GM21529 (cell line): ENCODE results near the gene VILL.
"Not testable (repeated sequence)": the region's sequence is repeated elsewhere in the genome, so short reads cannot be mapped to it uniquely, and the experiment has no call there.

ENCODE experiments used
- ATAC-seq: cut with Tn5 transposase; IDR thresholded peaks from one replicate; pipeline ENCODE4 v1.9.1; 2021; ENCODE audit not compliant: unreplicated experiment

The VILL gene

DNA sequence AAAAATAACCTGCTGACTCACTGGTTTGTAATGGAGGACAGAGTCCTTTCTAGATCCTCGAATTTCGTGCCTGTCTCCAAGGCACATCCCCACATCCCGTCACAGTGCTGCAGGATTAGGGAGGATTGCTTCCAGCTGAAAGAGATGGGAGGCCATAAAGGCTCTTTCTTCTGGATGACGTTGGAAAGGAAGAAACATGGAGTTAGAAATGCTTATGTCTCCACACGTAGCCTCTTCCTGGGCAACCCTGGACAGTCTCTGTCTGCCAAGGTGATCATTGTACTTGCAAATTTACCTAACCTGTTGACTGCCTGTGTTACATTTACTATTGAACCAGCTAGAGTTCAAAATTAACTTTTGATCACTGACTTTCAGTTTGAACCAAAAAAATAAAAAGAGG lies 27.6 kb upstream of the VILL start:
- ATAC-seq = no peak

DNA sequence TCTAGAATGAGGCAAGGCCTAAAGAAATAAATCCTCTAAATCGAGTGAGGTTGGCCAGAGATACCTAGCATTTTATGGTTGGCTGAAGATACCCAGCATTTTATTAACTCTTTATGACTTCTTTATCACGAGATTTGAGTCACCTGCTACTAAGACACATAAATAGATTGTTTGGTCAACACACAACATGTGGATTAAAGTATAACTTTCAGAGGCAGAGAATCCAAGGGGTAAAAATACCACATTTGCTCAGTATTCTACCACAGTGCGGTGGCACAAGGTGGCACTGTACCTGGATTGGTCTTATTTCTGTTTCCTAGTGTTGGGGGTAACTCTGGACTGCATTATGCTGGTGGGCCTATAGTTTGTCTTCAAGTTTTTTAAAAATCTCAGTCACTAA lies 27.0 kb upstream of the VILL start:
- no peak for ATAC-seq

DNA sequence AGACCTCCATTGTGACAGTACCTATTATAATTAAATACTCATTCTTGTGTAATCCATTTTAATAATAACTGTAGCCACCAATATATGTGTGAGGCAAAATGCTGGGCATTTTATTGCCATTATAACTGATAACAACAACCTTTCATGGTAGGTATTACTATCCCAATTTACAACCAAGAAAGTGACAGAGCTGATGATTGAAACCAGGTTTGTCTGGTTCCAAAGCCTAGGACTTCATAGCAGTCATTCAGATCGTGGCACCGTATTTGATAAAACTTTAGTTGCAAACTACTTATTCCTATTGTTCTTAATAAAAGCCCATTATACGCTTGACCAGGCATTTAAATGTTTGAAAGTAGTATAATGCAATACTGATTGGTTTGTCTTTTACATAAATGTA lies 26.4 kb upstream of the VILL start:
- ATAC-seq = no peak

DNA sequence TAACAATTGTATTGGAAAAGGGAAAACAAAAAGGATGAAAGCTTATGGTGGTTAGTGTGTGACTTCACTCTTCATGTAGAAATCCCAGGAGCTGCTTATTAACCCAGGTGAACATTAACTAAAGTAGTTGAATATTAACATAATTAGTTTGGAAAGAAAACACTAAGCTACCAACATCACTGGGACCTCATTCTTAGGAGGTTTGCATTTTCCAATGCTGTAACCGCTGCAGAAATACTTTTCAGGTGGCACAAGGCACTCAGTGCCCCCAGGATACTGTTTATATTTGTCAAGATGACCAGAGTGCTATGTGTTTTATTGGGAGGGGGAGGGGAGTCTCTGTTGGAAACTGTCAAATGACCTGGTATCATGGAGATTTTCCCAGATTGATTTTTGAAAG lies 25.9 kb upstream of the VILL start:
- no peak for ATAC-seq

DNA sequence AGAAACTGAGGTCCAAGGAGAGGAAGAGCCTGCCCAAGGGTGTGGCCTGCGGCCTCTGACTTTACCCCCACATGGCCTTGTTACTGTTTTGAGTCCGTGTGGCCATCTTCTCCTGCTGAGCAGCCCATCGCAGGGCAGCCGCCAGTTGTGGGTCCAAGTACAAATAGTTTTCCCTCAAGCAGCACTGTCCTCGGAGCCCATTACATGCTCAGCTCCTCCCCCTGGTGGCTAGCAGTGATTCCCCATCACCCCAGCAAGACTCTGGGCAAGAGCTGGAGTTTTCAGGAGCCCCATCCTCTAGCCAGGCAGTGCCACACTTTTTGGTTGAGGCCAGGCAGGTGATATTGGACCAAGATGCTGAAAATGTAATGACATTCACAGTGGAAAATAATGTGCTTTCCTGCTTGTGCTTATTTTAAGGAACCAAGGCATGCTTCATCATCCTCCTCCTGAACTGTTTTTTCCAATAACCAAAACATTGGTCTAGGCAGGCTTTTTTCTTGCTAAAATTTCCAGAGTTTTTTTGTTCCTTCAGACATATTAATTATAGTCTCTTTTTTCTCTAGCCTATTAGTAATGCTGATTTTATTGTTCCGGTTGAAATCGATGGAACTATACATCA lies 23.2 kb upstream of the VILL start:
- peak; percentile 80 for ATAC-seq

DNA sequence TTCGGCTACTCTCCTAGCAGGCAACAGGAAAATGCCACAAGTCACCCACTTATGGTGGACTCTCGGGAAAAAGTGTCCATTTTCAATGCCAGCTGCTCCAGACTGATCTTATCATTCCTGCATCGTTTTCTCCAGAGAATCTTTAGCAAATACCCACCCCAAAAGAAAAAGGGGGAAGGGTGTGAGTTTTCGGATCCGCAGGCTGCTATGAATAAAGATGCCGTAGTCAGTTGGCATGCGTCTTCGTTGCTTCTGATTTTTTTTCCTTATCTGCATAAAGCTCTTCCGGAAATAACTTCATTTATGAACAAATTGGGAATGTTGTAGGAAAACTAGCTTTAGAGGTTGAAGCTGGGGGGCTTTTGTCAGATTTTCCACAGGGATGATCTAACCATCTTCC lies 22.4 kb upstream of the VILL start:
- no peak for ATAC-seq

DNA sequence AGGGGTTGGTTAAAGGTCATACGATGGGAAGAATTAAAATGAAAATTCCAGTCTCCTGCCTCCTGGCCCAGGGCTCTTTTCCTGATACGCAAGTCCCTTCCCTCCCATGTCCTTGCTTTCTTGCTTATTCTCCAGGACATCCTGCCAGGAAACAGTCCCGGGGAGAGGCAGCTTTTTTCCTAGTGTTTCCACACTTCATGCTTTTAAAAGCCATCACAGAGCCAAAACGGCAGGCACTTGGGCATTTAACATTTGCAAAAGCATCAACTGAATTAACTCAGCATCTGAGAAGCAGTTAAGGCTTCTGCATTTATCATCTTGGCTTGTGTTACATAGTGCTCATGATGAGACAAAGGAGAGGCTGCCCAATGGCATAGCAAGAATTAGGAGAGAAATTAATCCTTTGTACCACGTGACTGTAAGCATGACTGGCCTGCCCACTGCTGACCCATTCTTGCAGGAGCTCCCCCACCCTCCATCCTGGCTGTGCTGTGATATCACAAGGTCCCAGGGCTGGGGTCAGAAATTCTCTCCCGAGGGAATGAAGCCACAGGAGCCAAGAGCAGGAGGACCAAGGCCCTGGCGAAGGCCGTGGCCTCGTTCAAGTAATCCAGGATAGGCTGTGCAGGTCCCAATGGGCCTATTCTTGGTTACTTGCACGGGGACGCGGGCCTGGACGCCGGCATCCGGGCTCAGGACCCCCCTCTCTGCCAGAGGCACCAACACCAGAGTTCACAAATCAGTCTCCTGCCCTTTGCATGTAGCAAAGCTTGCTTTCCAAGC lies 21.6 kb upstream of the VILL start:
- ATAC-seq = no peak

DNA sequence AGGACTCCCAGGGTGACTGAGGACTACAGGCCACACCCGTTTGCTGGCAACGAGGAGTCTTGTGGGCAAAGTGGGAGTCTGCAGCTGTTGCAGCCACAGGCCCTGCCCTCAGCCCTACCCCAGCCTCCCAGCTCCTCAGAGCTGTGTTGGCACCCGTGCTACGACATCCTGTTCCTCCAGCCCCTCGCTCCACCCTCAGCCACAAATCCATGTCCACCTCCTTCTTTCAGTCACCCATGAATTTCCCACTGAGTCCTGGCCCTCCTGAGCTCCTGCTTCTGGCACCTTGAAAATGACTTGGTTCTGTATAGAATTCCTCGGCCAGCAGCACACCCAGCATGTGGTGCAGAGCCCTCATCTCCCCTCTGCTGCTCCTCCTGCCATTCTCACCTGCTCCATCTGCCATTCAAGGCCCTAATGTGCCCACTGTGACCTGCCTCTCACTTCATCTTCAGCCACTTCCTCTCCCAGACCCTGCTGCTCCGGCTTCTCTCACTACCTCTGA lies 20.9 kb upstream of the VILL start:
- ATAC-seq = no peak

DNA sequence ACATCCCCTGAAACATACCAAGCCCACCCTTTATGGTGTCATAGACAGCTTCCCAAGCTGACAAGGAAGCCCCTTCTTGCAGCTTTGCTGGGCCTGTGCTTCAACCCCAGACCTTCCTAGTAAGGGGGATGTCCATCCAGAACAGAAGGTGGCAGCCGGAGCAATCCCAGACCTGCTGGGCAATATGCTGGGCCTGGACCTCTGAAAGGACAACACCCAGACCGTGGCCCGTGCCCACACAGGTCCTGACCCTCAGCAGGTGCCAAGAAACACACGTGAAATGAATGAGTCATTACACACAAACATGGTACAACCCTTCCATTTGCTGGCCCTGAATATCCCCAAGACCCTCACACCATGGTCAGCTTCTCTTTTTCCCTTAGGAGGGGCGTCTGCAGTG lies 19.8 kb upstream of the VILL start:
- ATAC-seq = no peak

DNA sequence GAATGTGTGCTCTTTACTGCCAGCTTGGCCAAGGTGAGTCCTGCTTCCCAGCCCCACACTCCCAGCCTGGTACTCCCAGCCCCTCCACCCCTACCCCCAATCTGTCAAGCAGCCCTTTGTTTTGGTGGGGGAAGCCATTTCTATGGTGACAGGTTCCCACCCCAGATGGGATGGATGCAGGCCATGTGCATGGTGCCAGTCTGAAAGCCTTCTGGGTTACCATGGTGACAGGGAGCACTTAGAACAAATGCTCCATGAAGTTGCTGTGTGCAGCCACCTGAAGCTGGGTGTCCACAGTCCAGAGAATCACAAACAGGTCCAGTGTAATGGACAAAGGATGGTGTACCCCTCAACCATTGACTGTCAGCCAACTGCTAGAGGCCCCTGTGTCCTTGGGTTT lies 19.1 kb upstream of the VILL start:
- ATAC-seq = no peak

DNA sequence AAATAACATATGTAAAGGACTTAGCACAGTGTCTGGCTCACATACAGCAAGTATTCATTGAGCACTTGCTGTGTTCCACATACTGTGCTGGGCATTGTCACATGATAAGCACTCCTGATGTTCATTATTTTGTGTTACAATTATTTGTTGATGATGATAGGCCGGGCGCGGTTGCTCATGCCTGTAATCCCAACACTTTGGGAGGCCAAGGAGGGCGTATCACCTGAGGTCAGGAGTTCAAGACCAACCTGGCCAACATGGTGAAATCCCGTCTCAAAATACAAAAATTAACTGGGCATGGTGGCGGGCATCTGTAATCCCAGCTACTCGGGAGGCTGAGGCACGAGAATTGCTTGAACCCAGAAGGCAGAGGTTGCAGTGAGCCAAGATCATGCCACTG lies 18.5 kb upstream of the VILL start:
- not testable (repeated sequence) for ATAC-seq

DNA sequence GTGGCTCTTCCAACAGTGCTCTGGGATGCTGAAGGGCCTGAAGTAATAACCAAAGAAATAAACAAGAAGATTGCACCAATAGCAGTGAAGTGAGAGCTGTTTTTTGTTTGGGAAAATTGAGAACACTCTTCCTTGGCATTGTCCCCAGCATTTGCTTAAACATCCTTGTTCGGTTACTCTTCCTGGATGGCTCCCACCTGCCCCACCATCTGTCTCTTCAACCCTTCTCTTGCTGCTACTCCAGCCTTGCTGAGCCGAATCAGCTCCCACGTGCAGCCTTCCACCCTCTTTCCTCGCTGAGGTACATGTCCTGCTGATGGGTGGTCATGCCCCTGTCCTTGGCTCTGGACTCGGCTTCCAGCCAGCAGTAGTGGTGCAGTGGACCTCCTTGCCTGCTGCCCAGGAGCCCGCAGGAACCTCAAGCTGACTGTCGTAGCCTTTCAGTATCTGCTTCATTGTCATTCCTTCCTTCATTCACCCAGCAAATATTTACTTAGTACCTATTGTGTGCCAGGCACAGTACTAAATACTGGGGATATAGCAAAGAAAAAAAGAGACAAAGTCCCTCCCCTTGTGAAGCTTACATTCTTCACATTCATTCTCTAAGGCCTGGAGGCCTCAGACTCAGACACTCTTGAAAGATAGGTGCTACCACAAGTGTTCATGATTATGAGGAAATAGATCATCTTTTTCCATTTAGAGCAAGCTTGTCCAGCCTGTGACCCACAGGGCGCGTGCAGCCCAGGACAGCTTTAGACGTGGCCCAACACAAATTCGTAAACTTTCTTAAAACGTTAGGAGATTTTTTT lies 17.1 kb upstream of the VILL start:
- ATAC-seq = no peak

DNA sequence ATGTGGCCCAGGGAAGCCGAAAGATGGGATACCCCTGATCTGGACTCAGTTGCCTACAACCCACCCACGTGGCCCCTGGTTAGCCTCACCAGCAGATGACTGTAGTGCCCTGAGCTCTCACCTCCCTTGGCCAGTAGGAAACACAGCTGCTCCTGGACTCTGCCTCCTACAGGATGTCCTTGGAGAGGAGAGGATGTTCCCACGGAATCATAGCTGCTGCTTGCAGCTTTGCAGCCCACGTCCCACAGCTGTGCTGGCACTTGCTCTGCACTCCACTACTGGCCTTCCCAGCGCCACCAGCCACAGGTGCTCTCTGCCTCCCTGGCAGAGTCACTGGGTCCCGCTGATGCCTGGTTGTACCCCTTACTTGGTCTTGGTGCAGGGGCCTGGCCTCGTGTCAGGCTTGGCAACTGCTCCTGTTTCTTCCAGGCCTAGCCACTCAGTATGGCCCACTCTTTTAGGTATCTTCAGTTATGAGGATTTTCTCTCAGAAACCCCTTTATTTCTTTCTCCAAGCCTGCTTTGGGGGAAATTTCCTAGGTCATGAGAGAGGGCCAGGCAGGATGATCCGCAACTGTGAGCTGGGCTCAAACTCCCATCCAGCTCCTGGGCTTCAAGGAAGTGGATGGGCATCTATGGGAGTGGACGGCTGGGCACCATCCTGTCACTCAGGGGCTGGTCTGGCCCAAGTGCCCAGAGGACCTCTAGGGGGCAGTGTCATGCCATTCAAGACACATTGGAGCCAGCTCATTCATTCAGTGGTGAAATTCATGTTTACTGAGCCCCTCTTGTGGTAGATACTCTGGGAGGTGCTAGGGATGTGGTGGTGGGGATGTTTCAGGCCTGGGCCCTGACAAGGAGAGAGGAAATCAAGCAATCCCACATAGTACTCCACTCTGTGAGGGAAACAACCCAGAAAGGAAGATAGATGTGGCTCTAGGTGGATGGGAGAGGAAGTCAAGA lies 16.2 kb upstream of the VILL start:
- ATAC-seq = peak; percentile 94

DNA sequence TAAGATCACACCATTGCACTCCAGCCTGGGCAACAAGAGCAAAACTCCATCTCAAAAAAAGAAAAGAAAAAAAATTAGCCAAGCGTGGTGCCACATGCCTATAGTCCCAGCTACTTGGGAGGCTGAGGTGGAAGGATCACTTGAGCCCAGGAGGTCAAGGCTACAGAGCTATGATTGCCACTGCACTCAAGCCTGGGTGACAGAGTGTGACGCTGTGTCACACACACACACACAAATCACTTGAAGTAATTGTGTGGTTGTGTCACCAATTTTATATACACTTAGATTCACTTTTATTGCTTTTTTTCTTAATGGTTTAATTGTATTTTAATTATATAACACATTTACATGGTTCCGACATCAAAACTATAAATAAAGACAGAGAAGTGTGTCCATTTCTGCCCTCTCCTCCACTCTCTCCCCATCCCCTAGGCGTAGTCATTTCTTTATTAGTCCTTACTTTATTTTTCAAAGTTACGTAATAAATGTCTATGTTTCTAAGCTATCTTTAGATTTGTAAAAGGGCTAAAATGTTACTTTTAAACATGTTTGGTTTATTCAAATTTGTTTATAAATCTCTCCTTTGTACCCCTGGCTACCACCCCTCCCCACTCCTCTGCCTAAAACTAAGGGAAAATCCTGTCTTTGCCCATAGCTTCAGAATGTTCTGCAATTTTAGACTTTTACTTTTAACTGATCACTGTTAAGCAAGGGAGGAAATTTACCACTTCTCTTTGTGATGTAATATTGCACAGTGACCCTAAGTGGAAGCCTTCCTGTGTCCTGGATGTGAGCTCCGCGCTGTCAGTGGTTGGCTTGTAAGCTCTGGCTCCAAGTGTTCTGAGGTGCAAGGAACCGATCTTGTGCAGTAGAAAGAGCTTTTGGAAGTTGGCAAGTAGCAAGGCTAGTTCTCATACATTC lies 10.8 kb upstream of the VILL start:
- no peak for ATAC-seq

DNA sequence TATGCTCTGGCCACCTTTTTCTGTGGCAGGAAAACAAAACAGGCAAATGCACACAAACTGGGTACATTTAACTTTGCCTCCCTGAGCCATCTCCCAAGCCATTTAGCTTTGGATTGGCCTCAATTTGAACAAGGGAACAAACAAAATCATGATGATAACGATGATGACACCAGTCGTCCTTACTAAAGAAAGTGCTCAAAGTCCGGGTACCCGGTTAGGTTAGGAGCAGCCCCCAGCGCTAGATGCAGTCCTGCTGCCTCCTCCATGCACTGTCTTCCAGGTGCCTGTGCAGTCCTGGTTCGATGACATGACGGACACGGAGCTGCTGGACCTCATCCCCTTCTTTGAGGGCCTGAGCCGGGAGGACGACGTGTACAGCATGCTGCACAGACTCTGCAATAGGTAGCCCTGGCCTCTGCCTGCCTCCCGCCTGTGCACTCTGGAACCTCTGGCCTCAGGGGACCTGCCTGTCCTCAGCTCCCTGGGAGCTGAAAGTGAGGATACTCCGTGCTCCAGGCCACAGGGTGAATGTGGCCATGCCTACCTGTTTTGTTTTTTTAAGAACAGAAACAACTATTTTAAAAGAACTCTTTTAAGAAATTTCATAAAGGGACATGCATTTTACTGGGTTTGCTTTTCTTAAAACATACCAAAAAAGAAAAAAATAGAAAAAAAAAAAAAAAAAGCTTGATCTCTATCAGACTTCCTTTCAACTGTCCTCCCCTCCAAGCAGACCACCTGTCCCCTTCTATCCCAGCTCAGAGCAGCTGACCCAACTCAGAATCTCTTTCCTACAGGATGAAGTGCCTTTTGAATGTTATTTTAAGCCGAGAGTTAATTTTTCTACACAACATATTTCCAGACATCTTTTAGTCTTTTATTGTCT lies 9.9 kb upstream of the VILL start:
- no peak for ATAC-seq

DNA sequence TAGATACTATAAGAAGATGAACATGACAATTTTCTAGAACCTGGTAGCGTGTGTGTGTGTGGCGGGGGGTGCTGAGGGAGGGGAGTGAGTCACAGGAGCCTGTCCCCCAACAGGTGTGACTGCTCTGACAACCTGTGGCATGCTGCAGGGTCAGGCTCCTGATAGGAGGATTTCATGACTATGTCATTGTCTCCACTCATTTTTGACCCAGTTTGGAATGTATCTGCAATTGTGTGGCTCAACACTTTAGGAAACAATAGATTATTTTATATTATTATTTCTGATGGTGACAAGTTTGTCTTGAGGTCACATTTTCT lies 9.3 kb upstream of the VILL start:
- no peak for ATAC-seq

DNA sequence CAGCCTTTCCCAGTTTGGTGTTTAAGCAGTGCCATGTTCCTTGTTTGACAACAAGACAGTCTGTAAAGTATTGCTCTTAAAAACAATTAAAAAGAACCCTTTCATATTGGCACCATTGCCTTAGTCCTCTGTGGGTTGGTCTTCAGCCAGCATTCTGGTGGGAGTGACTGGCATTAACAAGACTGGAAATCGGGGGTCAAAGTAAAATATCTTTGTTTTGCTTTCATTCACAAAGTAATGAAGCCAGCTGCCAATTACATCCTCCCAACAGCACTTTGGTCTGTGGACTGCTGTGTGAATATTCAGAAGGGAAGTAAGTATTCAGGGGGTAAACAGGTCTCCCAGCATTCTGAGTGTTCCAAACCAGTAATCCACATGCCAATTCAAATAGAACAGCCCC lies 8.3 kb upstream of the VILL start:
- ATAC-seq = no peak

DNA sequence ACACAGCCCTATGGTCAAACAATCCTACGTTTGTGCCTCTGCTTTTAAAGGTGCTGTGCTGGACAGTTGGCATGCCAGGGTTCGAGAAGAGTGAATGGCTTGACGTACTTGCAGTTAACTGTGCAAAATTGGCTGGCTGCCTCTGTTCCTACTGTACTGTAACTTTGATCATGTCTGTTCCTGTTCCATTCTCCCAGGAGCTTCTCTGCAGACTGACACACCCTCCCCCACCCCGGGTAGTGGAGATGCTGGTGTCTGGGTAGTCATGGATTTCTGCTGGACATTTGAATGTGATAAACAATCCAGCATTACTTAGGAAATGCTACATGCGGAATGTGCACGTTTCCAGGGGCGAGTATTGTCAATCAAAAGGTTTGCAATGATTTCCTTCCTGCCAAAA lies 6.5 kb upstream of the VILL start:
- no peak for ATAC-seq

DNA sequence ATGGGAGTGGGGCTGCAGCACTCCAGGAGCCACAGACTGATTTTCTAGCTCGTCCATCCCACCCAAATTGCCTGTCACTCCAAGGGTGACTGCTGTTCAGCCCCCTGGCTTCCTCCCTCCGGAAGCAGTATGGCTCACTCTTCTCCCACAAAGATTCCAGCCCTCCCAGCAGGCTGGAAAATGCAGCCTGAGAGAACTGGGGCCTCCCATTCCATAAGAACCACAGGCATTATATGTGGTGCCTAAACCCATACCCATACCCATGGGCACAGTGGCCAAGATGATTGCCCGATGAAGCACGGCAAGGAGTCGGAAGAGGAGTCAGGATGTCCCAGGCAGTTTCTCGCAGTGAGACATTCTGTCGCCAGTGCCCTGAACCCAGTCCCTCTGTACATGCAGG lies 6.0 kb upstream of the VILL start:
- no peak for ATAC-seq
